Activated T-helper 1 cell treated with anti-CD3 and anti-CD28 coated beads, Interleukin-2, amount 50 U/mL, for 16 hours (primary cell): Measurements from ENCODE around the gene KCNAB2.
"Not testable (repeated sequence)": the region's sequence is repeated elsewhere in the genome, so short reads cannot be mapped to it uniquely, and the experiment has no call there.

Experiments used
- DNase-seq, 2 donors: peaks; one replicate each; pipeline ENCODE4 v3.0.0-alpha.2; 2020; ENCODE audit warnings: low read depth in 1 of 2, low spot score in 1 of 2

The KCNAB2 gene

DNA sequence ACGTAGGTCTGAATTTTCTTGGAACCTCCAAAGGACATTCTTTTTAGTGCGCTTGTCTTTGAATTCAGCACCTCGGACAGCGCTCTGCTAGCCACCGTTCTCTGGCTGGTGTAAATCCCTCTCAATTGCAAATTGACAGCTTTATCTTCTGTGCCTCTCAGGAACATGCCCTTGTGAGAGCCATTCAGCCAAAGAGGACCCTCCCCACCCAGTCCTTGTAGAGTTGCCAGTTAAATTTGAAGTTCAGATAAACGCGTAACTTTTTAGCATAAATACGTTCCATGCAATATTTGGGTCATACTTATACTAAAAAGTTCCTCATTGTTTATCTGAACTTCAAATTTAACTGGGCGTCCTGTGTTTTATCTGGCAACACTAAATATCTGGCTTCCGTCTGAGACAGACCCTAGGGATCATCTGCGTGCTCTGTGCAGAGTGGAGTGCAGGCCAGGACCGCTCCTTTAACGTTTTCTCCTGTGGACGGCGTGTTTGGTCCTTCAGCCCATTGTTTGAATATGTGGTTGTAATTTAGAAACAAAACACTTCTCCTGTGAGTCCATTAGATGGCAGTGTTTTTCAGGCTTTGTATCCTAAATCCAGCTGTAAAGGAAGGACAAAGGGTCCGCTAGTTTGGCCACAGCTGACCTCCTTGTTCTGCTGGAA is 7.0 kb downstream of the KCNAB2 start:
- DNase-seq = peak in 1 of 2 donors; percentile 25

DNA sequence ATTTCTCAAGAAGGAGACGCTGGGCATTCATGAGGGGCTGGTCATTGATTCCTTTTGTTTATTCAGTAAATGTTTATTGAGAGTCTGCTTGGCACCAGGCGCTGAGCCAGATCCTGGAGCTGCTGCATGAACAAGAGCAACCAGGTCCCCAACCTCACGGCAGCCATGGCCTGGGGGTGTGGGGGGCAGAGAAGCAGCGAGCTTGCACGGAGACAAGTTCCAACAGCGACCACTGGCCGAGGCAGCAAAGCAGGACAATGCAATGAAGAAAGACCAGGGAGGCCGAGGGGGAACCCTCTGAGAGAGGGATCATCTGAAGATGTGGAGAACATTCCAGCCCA is 7.5 kb downstream of the KCNAB2 start:
- no peak for DNase-seq

DNA sequence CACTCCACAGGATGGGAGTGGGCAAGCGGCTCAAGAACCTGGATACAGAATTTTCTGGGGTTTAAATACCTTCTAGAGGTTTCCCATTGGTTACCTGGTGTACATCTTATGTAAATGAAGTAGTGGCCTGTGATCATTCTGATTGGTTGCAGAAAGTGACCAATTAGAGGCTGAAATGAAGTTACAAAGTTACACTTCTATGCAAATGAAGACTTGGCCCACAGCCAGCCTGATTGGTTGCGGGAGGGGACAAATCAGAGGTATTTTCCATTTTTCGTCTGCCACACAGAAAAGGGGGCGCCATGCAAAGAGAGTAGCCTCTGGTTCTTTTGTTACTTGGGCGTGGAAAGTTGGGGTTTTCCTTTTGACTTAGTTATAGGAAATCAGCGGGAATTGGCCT is 8.9 kb downstream of the KCNAB2 start:
- DNase-seq = no peak

DNA sequence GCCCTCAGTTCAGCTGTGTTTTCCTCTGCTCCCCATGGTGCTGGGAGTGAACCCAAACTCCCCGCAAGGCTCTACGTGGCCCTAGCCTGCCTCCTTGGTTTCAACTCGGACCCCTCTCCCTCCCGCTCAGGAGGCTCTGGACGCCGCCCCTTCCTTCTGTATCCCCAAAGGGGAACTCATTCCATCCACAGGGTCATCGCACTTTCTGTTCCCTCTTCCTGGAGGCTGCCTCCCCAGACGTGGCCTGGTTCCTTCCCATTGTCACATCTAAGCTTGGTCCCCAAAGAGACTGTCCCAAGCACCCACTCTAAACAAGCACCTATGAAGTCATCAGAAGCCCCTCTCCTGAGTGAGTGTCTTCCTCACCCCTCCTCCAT is 10.9 kb downstream of the KCNAB2 start:
- DNase-seq = no peak

DNA sequence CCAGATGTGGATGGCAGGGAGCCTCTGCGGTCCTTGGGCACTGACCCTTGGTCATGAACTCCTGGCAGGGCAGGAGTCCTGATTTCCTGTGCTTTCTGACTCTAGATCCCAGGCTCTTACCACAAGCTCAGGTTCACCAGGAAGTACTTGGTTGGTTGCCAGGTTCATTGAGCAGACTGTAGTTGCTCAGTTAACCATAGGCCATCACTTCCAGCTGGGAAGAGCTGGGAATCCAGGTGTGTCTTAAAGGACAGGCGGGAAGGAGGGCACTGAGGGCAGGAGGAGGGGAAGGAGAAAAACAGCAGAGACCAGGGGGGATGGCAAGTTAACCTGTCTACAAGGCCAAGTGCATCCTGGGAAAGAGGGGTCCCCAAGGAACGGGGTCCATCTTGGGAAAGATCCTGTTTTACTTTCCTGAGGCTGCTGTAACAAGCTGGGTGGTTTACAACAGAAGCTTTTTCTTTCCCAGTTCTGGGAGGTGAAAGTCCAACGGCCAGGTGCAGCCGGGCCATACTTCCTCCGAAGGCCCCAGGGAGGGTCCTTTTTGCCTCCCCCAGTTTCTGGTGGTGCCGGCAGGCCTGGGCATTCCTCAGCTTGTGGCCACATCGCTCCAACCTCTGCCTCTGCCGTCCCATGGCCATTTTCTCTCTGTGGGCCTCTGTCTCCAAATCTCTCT is 11.6 kb downstream of the KCNAB2 start:
- no peak for DNase-seq

DNA sequence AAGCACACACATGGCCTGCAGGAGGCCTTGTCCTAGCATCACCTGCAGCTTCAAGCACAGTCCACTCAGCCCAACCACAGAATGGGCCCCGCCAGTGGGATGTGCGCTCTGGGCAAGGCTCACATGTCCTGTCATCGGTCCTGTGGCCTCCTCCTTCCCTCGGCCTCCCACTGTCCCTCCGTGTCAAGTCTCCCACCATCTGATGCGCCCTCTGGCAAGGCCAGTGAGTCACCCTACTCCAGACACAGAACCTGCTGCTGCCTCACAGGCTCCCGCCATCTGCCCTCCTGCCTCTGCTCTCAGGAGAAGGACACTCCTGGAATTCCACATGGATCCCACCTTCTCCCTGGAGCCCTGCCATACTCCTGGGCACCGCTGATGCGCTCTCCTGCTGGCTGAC is 14.2 kb downstream of the KCNAB2 start:
- no peak for DNase-seq

DNA sequence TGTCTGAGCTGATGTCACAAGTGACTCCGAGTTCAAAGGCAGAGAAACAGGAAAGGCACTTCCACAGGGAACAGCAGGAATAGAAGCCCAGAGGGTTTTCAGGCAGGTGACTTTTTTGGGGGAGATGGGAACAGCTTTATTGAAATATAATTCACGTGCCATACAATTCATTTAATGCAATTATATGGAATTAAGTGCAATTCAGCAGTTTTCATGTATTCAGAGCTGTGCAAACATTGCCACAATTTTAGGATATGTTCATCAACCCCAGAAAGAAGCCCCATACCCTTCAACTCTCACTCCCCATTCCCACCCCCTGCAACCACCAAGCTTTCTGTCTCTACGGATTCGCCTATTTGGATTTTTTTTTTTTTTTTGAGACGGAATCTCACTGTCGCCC is 17.0 kb downstream of the KCNAB2 start:
- DNase-seq = no peak

DNA sequence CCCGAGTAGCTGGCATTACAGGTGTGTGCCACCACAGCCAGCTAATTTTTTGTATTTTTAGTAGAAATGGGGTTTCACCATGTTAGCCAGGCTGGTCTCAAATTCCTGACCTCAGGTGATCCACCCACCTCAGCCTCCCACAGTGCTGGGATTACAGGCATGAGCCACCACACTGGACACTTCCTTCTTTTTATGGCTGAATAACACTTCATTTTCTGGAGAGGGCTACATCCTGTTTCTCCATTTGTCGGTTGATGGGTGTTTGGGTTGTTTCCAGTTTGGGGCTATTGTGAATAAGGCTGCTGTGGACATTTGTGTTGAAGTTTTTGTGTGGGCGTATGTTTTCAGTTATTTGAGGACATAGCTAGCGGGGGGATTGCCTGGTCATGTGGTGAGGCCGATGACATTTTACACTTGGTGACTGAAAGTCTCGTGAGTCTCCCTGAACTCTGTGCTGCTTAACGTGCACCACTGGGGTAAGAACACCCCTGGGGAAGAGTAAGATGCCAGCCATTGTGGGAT is 17.9 kb downstream of the KCNAB2 start:
- DNase-seq = not testable (repeated sequence)

DNA sequence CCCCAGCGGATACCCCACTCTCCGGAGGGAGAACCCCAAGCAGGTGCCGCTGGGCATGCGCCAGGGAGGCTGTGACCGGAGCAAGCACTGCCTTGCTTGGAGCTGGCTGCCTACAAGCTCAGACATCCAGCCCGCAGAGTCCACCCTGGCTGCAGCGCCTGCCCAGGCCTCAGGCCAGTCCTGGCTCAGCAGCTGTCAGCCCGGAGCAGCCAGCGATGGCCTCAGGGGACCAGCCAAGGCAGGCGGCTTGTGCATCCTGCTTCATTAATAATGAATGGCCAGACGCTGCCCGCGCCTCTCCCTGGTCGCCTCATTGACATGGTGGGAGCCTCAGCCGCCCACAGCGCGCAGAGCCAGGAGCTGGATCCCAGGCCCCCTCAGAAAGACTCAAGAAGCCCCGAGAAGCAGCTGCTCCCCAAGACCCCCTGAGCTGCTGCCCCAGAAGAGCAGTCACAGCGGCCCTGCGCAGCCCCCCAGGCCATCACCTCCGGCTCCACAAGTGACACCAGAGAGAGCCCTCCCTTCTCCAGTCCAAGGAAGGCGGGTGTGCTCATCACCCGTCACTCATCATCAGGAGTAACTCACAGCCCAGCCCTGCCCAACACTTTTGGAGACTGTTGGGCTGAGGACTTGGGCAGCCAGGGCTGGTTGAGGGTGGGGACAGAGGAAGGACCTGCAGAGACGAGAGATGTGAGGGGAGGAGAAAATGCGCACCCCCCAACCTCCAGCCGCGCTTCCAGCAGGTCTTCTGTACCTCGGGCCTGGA is 19.6 kb downstream of the KCNAB2 start:
- DNase-seq = no peak

DNA sequence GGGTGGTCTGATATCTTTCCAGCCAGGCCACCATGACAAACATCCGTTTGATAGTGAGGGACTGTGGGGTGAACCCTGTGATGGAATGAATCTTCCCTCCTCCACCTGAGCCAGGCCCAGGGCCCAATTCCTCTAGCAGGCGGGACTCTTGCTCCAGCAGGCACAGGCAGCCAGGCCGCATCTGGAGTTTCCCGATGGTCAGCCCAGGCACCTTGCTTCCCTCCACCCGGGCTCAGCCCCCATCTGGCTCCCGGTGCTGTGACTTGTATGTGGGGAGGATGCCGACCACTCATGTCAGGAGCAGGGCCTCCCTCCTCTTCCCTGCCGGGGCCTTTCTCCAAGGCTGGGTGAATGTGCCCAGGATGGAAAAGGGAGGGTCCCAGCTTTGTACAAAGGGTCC is 21.0 kb downstream of the KCNAB2 start:
- no peak for DNase-seq

DNA sequence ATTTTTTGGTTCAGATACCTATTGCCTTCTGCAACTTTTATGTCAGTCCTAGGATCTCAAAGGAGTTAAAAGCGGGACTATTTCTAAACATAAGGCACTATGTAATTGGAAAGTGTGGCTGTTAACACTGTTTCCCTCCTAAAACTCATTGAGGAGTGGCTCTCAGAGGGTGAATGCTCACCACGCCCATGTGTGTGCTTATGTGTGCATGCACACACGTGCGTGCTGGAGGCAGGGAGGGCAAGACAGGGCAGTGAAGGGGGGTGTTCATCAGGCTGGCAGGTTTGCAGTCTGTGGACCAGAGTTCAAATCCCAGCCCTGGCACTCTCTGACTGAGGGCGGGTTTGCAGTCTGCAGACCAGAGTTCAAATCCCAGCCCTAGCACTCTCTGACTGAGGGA is 22.4 kb downstream of the KCNAB2 start:
- no peak for DNase-seq

DNA sequence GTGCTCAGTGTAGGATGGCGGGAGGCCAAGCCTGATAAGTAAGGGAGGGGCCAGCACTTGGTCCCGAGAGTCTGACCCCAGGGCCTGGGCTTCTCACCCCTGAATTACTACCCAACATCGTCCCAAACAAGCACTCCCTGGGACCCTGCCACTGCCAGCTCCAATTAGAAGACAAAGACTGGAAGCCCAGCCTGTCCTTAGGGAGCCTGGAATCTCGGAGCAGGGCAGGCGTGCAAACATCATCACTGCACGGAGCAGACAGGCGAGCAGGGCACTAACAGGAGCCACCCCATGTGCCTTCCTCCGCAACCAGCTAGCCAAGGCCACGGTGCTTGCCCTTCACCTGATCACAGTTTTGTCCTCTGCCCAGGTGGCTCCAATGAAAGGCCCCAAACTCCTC is 23.2 kb downstream of the KCNAB2 start:
- no peak for DNase-seq

DNA sequence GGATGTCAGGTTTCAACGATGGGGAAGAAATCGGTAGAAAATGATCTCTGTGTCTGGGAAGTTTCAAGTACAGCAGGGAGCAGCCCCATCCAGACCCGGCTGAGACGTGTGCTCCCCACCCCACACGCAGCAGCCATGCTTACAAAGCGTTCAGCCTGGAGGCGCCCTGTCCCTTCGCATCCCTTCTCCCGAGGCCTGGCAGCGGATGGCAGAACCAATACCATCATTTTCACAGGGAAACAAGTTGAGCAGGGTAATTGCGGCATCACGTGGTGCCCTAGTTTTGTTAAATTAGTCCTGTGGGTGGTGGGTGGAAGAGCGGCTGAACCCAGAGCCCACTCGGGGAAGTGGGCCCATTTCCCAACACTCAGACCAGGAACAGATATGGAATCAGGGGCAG is 23.9 kb downstream of the KCNAB2 start:
- no peak for DNase-seq

DNA sequence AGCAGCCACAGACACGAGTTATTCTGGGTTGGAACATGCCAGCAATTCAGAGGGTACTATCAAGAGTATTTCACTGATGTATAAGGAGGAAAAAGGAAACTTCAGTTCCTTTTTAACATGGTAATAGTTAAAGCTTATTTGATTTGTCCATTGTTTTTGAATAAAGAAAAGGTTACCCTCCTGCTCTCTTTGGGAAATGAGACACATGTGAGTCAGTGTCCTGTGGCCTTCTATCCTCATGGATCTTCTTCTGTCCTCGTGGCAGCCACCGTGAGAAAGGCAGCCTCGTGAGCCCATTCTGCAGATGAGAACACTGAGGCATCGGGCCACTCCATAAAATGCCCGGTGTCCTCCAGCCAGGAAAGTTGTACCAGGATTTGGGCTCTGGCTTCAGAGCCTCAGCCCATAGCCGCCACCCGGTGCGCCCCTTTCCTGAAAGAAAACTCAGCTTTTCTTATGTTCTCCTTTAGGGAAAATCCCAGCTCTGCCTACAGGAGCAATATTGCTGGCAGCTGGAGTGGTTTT is 24.8 kb downstream of the KCNAB2 start:
- DNase-seq = no peak

DNA sequence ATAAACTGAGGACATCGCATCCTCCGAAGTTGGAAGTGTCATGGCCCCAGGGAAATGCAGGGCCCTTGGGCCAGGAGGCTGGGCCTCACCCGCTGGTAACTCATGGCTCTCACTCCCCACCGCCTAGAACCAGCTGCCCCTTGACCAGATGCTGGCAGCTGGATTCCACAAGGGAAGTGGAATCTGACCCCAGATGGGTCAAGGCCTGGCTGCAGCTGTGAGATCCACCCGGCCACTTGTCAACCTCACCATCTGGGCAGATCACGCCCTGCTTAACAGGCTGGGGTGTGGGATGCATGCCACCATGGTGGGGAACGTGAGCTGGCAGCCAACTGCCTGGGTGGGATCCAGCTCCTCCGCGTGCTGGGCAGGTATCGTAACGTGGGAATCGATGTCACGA is 25.5 kb downstream of the KCNAB2 start:
- no peak for DNase-seq

DNA sequence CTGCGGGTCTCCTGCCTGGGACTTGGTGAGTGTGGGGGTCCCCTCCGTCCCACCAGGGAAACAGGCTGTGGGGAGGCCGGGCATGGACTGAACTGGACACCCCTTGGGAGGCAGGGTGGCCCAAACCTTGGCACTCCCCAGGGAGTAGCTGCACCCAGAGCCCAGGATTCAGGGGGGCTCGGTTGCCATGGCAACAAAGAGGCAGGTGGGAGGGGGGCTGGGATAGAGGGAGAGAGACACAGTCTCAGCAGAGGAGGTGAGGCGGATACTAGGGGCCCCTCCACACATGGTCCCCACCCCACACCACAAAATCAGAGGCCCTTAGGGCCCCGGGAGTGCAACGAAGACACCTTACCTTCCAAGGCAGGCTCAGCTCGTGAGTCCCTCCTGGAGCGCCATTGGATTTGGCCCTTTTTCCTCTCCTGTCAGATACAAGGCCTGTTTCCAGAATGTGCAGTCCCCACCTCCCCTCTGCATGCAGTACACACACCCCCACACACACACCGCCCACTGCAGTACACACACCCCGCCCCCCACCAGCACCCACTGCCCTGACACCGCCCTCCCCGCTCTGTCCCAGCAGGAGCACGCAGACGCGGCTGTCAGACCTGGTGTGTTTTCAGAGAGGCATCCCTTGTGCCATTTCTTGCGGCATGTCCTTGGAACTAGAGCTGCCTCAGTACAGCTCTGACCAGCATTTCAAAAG is 27.2 kb downstream of the KCNAB2 start:
- no peak for DNase-seq

DNA sequence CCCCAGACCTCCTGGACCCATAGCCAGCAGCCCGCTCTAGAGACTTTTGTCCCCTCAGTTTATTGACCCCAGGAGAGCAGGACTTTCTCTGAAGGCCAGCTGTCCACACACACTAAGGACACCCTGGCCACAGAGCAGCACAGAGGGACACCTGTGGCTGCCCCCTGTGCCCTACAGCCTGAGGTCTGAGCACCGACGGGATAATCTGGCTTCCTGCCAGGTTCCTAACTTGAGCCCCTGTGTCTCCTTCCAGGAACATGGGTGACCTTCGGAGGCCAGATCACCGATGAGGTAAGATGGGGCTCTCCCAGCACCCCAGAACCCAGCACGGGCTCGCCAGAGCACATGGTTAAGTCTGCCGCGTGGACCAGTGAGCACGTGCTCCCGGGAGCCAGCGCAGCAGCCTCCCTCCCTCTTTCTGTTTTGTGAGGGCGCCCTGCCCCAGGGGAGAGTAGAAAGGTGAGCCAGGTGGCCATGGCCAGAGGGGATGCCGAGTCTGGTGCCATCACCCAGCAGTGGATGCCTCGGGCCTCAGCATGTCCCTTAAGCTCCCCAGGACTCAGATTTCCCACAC is 27.9 kb downstream of the KCNAB2 start:
- DNase-seq = no peak

DNA sequence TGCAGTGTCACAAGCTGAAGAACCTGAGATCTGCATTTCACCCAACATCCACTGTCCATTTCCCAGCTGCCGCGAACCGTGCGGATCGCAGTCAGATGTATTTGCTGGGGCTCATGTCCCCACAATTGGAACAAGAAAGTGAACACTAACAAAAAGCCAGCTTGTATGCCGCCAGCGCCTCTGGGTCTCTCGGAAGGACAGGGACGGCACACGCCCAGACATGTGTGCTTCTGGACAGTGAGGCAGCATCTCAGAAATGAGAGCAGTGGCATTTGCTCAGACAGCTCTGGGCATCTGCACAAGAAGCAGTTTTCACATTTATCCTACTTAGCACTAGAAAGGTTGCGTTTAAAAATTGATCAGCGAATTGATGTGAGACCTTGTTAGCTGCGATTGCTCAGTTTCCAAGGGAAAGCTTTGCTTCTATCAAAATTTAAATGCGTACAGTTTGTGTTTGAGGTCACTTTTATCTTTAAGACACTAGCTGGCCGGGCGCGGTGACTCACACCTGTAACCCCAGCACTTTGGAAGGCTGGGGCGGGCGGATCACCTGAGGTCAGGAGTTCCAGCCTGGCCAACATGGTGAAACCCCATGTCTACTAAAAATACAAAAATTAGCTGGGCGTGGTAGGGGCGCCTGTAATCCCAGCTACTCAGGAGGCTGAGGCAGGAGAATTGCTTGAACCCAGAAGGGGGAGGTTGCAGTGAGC is 28.7 kb downstream of the KCNAB2 start:
- DNase-seq = no peak

DNA sequence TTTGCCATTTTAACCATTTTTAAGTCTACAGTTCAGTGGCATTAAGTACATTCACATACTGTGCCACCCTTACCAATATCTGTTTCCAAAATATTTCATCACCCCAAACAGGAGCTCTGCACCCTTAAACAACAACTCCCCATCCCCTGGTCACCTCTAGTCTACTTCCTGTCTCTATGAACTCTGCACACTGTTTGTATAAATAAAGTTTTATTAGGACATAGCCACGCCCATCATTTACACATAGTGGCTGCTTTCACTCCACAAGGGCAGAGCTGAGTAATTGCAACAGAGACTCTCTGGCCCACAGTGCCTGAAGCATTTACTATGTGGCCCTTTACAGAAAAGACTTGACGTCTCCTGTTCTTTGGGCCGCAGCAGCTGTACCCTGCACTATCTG is 30.1 kb downstream of the KCNAB2 start:
- DNase-seq = no peak

DNA sequence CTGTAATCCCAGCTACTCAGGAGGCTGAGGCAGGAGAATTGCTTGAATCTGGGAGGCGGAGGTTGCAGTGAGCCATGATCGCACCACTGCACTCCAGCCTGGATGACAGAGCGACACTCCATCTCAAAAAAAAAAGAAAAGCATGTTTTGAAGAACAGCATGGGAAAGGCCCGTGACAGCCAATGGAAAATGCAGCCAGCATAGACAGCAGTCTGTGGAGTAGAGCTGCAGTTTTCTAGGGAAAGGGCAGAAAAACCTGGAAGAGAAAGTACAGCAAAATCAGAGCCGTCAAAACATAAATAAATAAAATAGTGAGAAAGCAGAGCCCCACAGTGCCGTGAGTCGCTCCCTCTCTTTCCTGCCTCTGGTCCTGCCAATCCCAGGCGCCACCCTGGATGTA is 31.4 kb downstream of the KCNAB2 start:
- DNase-seq = not testable (repeated sequence)

DNA sequence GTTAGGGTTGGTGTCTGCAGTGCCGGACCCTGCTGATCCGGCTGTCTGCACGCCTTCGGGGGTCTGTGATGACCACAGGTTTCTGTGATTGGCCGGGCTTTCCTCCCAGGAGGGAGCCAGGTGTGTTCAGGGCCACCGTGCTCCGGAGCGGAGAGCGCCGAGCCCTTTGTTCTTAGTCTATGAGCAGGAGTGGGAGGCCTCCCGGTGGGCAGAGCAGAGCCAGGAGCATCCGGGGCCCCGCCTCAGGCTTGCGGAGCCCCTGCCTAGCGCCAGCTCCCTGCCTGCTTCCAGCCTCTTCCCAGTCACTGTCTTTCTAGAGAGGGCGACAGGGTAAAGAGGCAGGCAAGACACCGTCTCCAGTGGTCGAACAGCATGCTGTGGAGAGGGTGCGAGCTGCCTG is 31.8 kb downstream of the KCNAB2 start:
- no peak for DNase-seq
